Superior temporal gyrus (tissue), 1 donor: Measurements from ENCODE around the gene IL9.
"Not testable (repeated sequence)": the region's sequence is repeated elsewhere in the genome, so short reads cannot be mapped to it uniquely, and the experiment has no call there.

Experiments
- DNase-seq: peaks from one replicate; pipeline ENCODE4 v3.0.0-alpha.2; 2016; ENCODE audit errors: extremely low spot score

IL9 gene

GRCh38 chr5:135869276-135869675 lies 26.4 kb downstream of the IL9 start:
- no peak for DNase-seq

- DNase-seq: no peak
These were observed 27.0 kb downstream of the IL9 start for GRCh38 chr5:135868681-135869080.

GRCh38 chr5:135867599-135867998 lies 28.0 kb downstream of the IL9 start:
- no peak for DNase-seq

GRCh38 chr5:135866016-135866415 lies 29.6 kb downstream of the IL9 start:
- no peak for DNase-seq

GRCh38 chr5:135864503-135865435 lies 30.9 kb downstream of the IL9 start:
- no peak for DNase-seq

- no peak for DNase-seq
These were observed 32.9 kb downstream of the IL9 start for GRCh38 chr5:135862744-135863143.

GRCh38 chr5:135862086-135862485 lies 33.6 kb downstream of the IL9 start:
- no peak for DNase-seq

GRCh38 chr5:135861641-135862040 lies 34.0 kb downstream of the IL9 start:
- DNase-seq: no peak

GRCh38 chr5:135859641-135860040 lies 36.0 kb downstream of the IL9 start:
- DNase-seq: no peak

- not testable (repeated sequence) for DNase-seq
These were observed 36.5 kb downstream of the IL9 start for GRCh38 chr5:135859186-135859585.

- no peak for DNase-seq
These were observed 37.9 kb downstream of the IL9 start for GRCh38 chr5:135857630-135858311.

GRCh38 chr5:135851915-135852845 lies 43.5 kb downstream of the IL9 start:
- DNase-seq: no peak

GRCh38 chr5:135851186-135851914 lies 44.3 kb downstream of the IL9 start:
- peak; percentile 73 for DNase-seq

GRCh38 chr5:135850671-135851070 lies 45.0 kb downstream of the IL9 start:
- DNase-seq: no peak

GRCh38 chr5:135850231-135850630 lies 45.4 kb downstream of the IL9 start:
- DNase-seq: no peak

- no peak for DNase-seq
These were observed 47.7 kb downstream of the IL9 start for GRCh38 chr5:135847976-135848375.

- DNase-seq: no peak
These were observed 49.3 kb downstream of the IL9 start for GRCh38 chr5:135846311-135846710.

- DNase-seq: peak; percentile 95
These were observed 51.9 kb downstream of the IL9 start for GRCh38 chr5:135843571-135844337.

GRCh38 chr5:135842737-135843136 lies 52.9 kb downstream of the IL9 start:
- DNase-seq: peak; percentile 85
